GM12864 (cell line): Measurements from ENCODE around the gene WWOX.
"Not testable (repeated sequence)": the region's sequence is repeated elsewhere in the genome, so short reads cannot be mapped to it uniquely, and the experiment has no call there.

Experiments used
- DNase-seq: peaks from one replicate; pipeline ENCODE4 v3.0.0-alpha.2; 2011; ENCODE audit warnings: low read depth
- H3K4me3 ChIP-seq: 2 replicates; pipeline ENCODE4 v1.5.1; 2011; ENCODE audit warnings: mild to moderate bottlenecking, low read depth, low read length, control low read depth
- CTCF ChIP-seq: IDR thresholded peaks from 2 replicates; pipeline ENCODE4 v1.5.1; 2011; ENCODE audit warnings: low read depth, mild to moderate bottlenecking, moderate library complexity, low read length, control low read depth, inconsistent platforms; ENCODE audit errors: missing control alignments

Gene WWOX

GRCh38 chr16:79213214-79213613 is 1113.8 kb downstream of the WWOX start:
- no peak for TF ChIP-seq CTCF
- no peak for DNase-seq
- H3K4me3 ChIP-seq = no peak overlapping the region

GRCh38 chr16:79215289-79215688 is 1115.8 kb downstream of the WWOX start:
- DNase-seq = no peak
- no peak overlapping the region for H3K4me3 ChIP-seq
- TF ChIP-seq CTCF = no peak

GRCh38 chr16:79217375-79218011 is 1118.0 kb downstream of the WWOX start:
- TF ChIP-seq CTCF = no peak
- no peak overlapping the region for H3K4me3 ChIP-seq
- no peak for DNase-seq

- H3K4me3 ChIP-seq = no peak overlapping the region
- no peak for DNase-seq
- TF ChIP-seq CTCF = no peak
These were observed 1118.9 kb downstream of the WWOX start for GRCh38 chr16:79218351-79218750.

- not testable (repeated sequence) for H3K4me3 ChIP-seq, DNase-seq
These were observed 1126.5 kb downstream of the WWOX start for GRCh38 chr16:79225994-79226393.

- TF ChIP-seq CTCF = no peak
- H3K4me3 ChIP-seq = no peak overlapping the region
- no peak for DNase-seq
These were observed 1129.9 kb downstream of the WWOX start for GRCh38 chr16:79229361-79229760.

- not testable (repeated sequence) for H3K4me3 ChIP-seq, DNase-seq
These were observed 1146.2 kb downstream of the WWOX start for GRCh38 chr16:79245700-79246099.

- no peak for TF ChIP-seq CTCF
- DNase-seq = no peak
- H3K4me3 ChIP-seq = no peak overlapping the region
These were observed 1147.9 kb downstream of the WWOX start for GRCh38 chr16:79247386-79247785.
